Loucy (cell line): Measurements from ENCODE around the gene SLC35F3.

Experiments
- EZH2phosphoT487 ChIP-seq: fragments of 200-600 bp; IDR thresholded peaks from 2 replicates; pipeline ENCODE4 v1.6.1; 2018; ENCODE audit warnings: antibody characterized with exemption, mild to moderate bottlenecking, moderate library complexity, borderline replicate concordance
- TF ChIP-seq, protein P1 (sequence below): fragments of 200-600 bp; sonication (generic); conservative IDR thresholded peaks from 2 replicates; pipeline ENCODE4 v1.5.1; 2014; ENCODE audit warnings: mild to moderate bottlenecking, antibody characterized with exemption, low read length

DNA sequence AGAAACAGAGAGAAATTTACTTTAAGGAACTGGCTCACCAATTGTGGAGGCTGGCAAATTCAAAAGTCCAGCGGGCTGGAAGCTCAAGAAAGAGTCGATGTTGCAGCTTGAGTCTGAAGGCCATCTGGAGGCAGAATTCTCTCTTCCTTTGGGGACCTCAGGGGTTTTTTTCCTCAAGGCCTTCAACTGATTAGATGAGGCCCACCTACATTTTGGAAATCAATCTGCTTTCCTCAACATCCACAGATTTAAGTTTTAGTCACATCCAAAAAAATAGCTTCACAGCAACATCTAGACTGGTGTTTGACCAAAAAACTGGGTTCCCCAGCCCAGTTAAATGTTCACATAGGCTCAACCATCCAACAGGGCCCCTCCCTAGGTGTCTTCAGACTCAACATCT is 114.9 kb downstream of the SLC35F3 start:
- TF ChIP-seq, protein P1, sequence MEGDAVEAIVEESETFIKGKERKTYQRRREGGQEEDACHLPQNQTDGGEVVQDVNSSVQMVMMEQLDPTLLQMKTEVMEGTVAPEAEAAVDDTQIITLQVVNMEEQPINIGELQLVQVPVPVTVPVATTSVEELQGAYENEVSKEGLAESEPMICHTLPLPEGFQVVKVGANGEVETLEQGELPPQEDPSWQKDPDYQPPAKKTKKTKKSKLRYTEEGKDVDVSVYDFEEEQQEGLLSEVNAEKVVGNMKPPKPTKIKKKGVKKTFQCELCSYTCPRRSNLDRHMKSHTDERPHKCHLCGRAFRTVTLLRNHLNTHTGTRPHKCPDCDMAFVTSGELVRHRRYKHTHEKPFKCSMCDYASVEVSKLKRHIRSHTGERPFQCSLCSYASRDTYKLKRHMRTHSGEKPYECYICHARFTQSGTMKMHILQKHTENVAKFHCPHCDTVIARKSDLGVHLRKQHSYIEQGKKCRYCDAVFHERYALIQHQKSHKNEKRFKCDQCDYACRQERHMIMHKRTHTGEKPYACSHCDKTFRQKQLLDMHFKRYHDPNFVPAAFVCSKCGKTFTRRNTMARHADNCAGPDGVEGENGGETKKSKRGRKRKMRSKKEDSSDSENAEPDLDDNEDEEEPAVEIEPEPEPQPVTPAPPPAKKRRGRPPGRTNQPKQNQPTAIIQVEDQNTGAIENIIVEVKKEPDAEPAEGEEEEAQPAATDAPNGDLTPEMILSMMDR = no peak
- no peak for TF ChIP-seq EZH2phosphoT487
